ENCODE measurements around the gene PSMC1. TPM values are rescaled to one million over a fixed set of nuclear protein-coding genes. Genes with fewer than 3 reads are reported as not detected.

The PSMC1 gene
- polyA plus RNA-seq, 6 donors from 2014 or later: 70.3 to 95.6 (median 88.1) TPM

- peaks cover 0 to 3% (median 0%) of the 10 kb centered on the region in 7 donors for H3K9me3 Mint-ChIP-seq
- no peak for DNase-seq
- peaks cover 2 to 9% (median 9%) of the 10 kb centered on the region in 3 donors for H3K4me1 Mint-ChIP-seq
- no peak overlapping the region for H3K27ac Mint-ChIP-seq
- H3K27me3 Mint-ChIP-seq: no peaks in the 10 kb centered on the region
- H3K36me3 Mint-ChIP-seq: peaks cover 31 to 33% of the 10 kb centered on the region in 2 donors
- ATAC-seq (ENCODE audit: low read depth in 2 of 2): no peak
- H3K4me3 Mint-ChIP-seq: no peak overlapping the region
These were observed 43.1 kb downstream of the PSMC1 start for GRCh38 chr14:90299408-90299807.

- DNase-seq (no peak), ATAC-seq (ENCODE audit: low read depth in 2 of 2) (no peak)
- Mint-ChIP-seq H3K27me3 (no peaks in the 10 kb centered on the region), H3K27ac (peak overlapping the region in 3 of 6 donors; percentile 51 to 89 (median 77)), H3K36me3 (peaks cover 27 to 33% of the 10 kb centered on the region in 2 donors), H3K4me1 (peaks cover 2 to 9% (median 9%) of the 10 kb centered on the region in 3 donors), H3K4me3 (no peak overlapping the region), H3K9me3 (peaks cover 0 to 3% (median 0%) of the 10 kb centered on the region in 7 donors)
These were observed 44.3 kb downstream of the PSMC1 start for GRCh38 chr14:90300611-90301047.

GRCh38 chr14:90301122-90301521, 44.8 kb downstream of the PSMC1 start:
- Mint-ChIP-seq H3K36me3 (peaks cover 30 to 36% of the 10 kb centered on the region in 2 donors), H3K9me3 (peaks cover 0 to 3% (median 0%) of the 10 kb centered on the region in 7 donors), H3K4me1 (peaks cover 2 to 9% (median 9%) of the 10 kb centered on the region in 3 donors), H3K27ac (peak overlapping the region in 3 of 6 donors; percentile 51 to 89 (median 56)), H3K27me3 (no peaks in the 10 kb centered on the region), H3K4me3 (no peak overlapping the region)
- no peak for ATAC-seq (ENCODE audit: low read depth in 2 of 2)
- no peak for DNase-seq

GRCh38 chr14:90301668-90302090, 45.3 kb downstream of the PSMC1 start:
- Mint-ChIP-seq H3K4me1 (peaks cover 2 to 9% (median 9%) of the 10 kb centered on the region in 3 donors), H3K9me3 (peaks cover 0 to 3% (median 0%) of the 10 kb centered on the region in 7 donors), H3K36me3 (peaks cover 32 to 35% of the 10 kb centered on the region in 2 donors), H3K4me3 (no peak overlapping the region), H3K27me3 (no peaks in the 10 kb centered on the region), H3K27ac (peak overlapping the region in 1 of 6 donors; percentile 67)
- ATAC-seq (ENCODE audit: low read depth in 2 of 2): no peak
- DNase-seq: no peak

GRCh38 chr14:90302529-90303303, 46.4 kb downstream of the PSMC1 start:
- ATAC-seq (ENCODE audit: low read depth in 2 of 2) (no peak), DNase-seq (no peak)
- H3K4me3 Mint-ChIP-seq: no peak overlapping the region
- H3K9me3 Mint-ChIP-seq: peaks cover 0 to 3% (median 0%) of the 10 kb centered on the region in 7 donors
- H3K36me3 Mint-ChIP-seq: peaks cover 35% of the 10 kb centered on the region in 2 donors
- H3K27ac Mint-ChIP-seq: peak overlapping the region in 2 of 6 donors; percentile 1 to 83
- no peaks in the 10 kb centered on the region for H3K27me3 Mint-ChIP-seq
- H3K4me1 Mint-ChIP-seq: peaks cover 2 to 9% (median 9%) of the 10 kb centered on the region in 3 donors

- H3K27ac Mint-ChIP-seq: peak overlapping the region in 1 of 6 donors; percentile 31
- ATAC-seq (ENCODE audit: low read depth in 2 of 2): no peak
- H3K36me3 Mint-ChIP-seq: peaks cover 31 to 33% of the 10 kb centered on the region in 2 donors
These were observed 47.1 kb downstream of the PSMC1 start for GRCh38 chr14:90303473-90303872.

GRCh38 chr14:90304502-90304901, 48.1 kb downstream of the PSMC1 start:
- DNase-seq (no peak), ATAC-seq (ENCODE audit: low read depth in 2 of 2) (no peak)
- H3K9me3 Mint-ChIP-seq: peaks cover 0 to 3% (median 0%) of the 10 kb centered on the region in 7 donors
- H3K27me3 Mint-ChIP-seq: no peaks in the 10 kb centered on the region
- H3K36me3 Mint-ChIP-seq: peaks cover 40% of the 10 kb centered on the region in 2 donors
- H3K4me3 Mint-ChIP-seq: no peak overlapping the region
- peaks cover 2 to 9% (median 9%) of the 10 kb centered on the region in 3 donors for H3K4me1 Mint-ChIP-seq
- H3K27ac Mint-ChIP-seq: peak overlapping the region in 3 of 6 donors; percentile 9 to 68 (median 28)

More at GRCh38 chr14:90303473-90303872, 47.1 kb downstream of the PSMC1 start:
- no peak overlapping the region for H3K4me3 Mint-ChIP-seq
- no peaks in the 10 kb centered on the region for H3K27me3 Mint-ChIP-seq
- H3K4me1 Mint-ChIP-seq: peaks cover 2 to 9% (median 9%) of the 10 kb centered on the region in 3 donors
- no peak for DNase-seq
- H3K9me3 Mint-ChIP-seq: peaks cover 0 to 3% (median 0%) of the 10 kb centered on the region in 7 donors

GRCh38 chr14:90305176-90305601, 48.8 kb downstream of the PSMC1 start:
- Mint-ChIP-seq H3K27me3 (no peaks in the 10 kb centered on the region), H3K27ac (peak overlapping the region in 2 of 6 donors; percentile 12 to 56), H3K9me3 (peaks cover 0 to 3% (median 0%) of the 10 kb centered on the region in 7 donors), H3K4me3 (no peak overlapping the region), H3K4me1 (peaks cover 2 to 9% (median 9%) of the 10 kb centered on the region in 3 donors), H3K36me3 (peaks cover 41 to 47% of the 10 kb centered on the region in 2 donors)
- ATAC-seq (ENCODE audit: low read depth in 2 of 2) (no peak), DNase-seq (no peak)

- Mint-ChIP-seq H3K27me3 (no peaks in the 10 kb centered on the region), H3K27ac (no peak overlapping the region), H3K9me3 (no peaks in the 10 kb centered on the region), H3K4me1 (no peaks in the 10 kb centered on the region), H3K36me3 (peaks cover 34 to 57% of the 10 kb centered on the region in 2 donors), H3K4me3 (no peak overlapping the region)
- DNase-seq: no peak
- ATAC-seq (ENCODE audit: low read depth in 2 of 2): no peak
These were observed 52.2 kb downstream of the PSMC1 start for GRCh38 chr14:90308561-90308960.

GRCh38 chr14:90317286-90317685, 60.9 kb downstream of the PSMC1 start:
- Mint-ChIP-seq H3K4me1 (peaks cover 6 to 20% (median 12%) of the 10 kb centered on the region in 3 donors), H3K27me3 (no peaks in the 10 kb centered on the region), H3K27ac (peak overlapping the region in 1 of 6 donors; percentile 14), H3K9me3 (no peaks in the 10 kb centered on the region), H3K4me3 (no peak overlapping the region), H3K36me3 (peaks cover 23 to 28% of the 10 kb centered on the region in 2 donors)
- ATAC-seq (ENCODE audit: low read depth in 2 of 2) (no peak), DNase-seq (no peak)

- Mint-ChIP-seq H3K9me3 (no peaks in the 10 kb centered on the region), H3K36me3 (peaks cover 20 to 28% of the 10 kb centered on the region in 2 donors), H3K4me3 (no peak overlapping the region), H3K4me1 (peaks cover 6 to 20% (median 12%) of the 10 kb centered on the region in 3 donors), H3K27ac (no peak overlapping the region), H3K27me3 (no peaks in the 10 kb centered on the region)
- ATAC-seq (ENCODE audit: low read depth in 2 of 2) (no peak), DNase-seq (no peak)
These were observed 61.7 kb downstream of the PSMC1 start for GRCh38 chr14:90318016-90318415.

- no peak overlapping the region for H3K4me3 Mint-ChIP-seq
- peaks cover 14 to 25% of the 10 kb centered on the region in 2 donors for H3K36me3 Mint-ChIP-seq
- ATAC-seq (ENCODE audit: low read depth in 2 of 2): no peak
These were observed 62.8 kb downstream of the PSMC1 start for GRCh38 chr14:90319173-90319572.

GRCh38 chr14:90319634-90320541, 63.5 kb downstream of the PSMC1 start:
- Mint-ChIP-seq H3K4me1 (peaks cover 9 to 25% (median 18%) of the 10 kb centered on the region in 3 donors), H3K27me3 (no peaks in the 10 kb centered on the region), H3K9me3 (no peaks in the 10 kb centered on the region), H3K27ac (peak overlapping the region in 1 of 6 donors; percentile 24), H3K36me3 (peaks cover 13 to 26% of the 10 kb centered on the region in 2 donors), H3K4me3 (no peak overlapping the region)
- no peak for ATAC-seq (ENCODE audit: low read depth in 2 of 2)
- no peak for DNase-seq

More at GRCh38 chr14:90319173-90319572, 62.8 kb downstream of the PSMC1 start:
- no peaks in the 10 kb centered on the region for H3K27me3 Mint-ChIP-seq
- DNase-seq: no peak
- peaks cover 9 to 24% (median 17%) of the 10 kb centered on the region in 3 donors for H3K4me1 Mint-ChIP-seq
- H3K9me3 Mint-ChIP-seq: no peaks in the 10 kb centered on the region
- no peak overlapping the region for H3K27ac Mint-ChIP-seq

Measured in naive B cell (primary cell).